SIG-M5 treated with dmso at 0.1 percent for 504 hours (cell line): ENCODE data around the gene NEMF.
"Not testable (repeated sequence)": the region's sequence is repeated elsewhere in the genome, so short reads cannot be mapped to it uniquely, and the experiment has no call there.

ENCODE experiments used
- DNase-seq: peaks from one replicate; lab custom pipeline; 2025; ENCODE audit not compliant: unreplicated experiment; lab: John Stamatoyannopoulos, UW

Gene NEMF

DNA sequence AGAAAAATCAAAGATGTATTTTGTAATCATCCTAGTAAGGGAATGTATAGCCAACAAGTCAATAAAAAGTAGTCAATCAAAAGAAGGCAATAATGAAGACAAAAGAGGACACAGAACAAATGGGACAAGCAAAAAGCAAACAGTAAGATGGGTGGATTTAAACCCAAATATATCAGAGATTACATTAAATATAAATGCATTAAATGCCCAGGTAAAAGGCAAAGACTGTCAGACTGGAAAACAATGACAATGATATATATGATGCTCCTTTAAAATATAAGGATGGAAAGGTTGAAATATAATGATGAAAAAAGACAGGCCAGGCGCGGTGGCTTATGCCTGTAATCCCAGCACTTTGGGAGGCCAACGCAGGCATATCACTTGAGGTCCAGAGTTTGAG, 35.7 kb downstream of the NEMF start:
- DNase-seq, result no peak

DNA sequence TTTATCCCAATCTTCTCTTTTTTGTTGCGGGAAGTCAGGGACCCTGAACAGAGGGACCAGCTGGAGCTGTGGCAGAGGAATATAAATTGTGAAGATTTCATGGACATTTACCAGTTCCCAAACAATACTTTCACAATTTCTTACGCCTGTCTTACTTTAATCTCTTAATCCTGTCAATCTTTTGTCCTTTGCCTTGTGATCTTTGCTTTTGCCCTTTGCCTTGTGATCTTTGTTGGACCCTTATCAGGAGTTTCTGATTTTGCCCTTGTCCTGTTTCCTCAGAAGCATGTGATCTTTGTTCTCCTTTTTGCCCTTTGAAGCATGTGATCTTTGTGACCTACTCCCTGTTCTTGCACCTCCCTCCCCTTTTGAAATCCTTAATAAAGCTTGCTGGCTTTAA, 36.5 kb downstream of the NEMF start:
- not testable (repeated sequence) for DNase-seq

- no peak for DNase-seq
These were observed 43.8 kb downstream of the NEMF start for GRCh38 chr14:49808780-49809179.

DNA sequence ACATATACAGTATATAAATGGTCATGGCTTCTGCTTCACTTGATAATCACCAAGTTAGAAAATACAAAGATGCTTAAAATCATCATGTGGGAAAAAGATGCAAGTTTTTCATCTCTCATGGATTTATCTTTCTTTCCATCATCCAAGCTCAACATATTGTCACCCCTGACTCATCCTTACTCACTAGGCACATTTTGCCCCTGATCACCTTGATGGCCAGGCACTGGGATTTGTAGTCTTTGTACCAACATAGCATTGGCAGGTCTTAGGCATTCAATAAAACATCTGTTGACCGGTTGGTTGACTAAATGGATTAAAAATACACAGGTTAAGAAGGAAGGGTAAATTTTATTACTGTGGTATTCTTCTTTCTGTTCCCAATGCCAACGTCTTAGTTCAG, 56.6 kb downstream of the NEMF start:
- no peak for DNase-seq

DNA sequence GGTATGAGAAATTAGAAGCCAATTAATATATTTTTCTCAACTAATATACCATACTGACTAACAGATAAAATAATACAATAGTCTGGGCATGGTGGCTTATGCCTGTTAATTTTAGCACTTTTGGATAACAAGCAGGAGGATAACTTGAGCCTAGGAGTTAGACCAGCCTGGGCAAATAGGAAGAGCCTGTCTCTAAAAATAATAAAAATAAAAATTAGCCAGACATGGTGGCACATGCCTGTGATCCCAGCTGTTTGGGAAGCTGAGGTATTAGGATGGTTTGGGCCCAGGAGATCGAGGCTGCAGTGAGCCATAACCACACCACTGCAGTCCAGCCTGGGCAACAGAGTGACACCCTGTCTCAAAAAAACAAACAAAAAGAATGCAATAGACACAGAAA, 60.0 kb downstream of the NEMF start:
- DNase-seq, result no peak

DNA sequence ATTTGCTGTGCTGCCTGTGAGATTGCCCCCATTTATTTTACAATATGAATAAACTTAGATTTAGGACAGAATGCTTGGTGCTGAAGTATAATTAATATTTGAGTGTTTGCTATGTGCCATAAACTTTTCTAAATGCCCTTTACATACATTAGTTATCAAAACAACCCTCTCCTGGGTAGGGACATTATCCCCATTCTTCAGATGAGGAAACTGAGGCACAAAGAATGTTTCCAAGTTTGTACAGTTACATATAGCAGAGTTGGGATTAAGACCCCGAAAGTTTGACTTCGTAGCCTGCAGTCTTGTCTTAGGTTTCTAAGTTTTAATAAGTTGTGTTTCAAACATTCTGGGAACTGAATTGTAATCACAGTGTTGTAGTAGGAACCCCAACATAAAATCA, 66.3 kb downstream of the NEMF start:
- DNase-seq, result no peak

DNA sequence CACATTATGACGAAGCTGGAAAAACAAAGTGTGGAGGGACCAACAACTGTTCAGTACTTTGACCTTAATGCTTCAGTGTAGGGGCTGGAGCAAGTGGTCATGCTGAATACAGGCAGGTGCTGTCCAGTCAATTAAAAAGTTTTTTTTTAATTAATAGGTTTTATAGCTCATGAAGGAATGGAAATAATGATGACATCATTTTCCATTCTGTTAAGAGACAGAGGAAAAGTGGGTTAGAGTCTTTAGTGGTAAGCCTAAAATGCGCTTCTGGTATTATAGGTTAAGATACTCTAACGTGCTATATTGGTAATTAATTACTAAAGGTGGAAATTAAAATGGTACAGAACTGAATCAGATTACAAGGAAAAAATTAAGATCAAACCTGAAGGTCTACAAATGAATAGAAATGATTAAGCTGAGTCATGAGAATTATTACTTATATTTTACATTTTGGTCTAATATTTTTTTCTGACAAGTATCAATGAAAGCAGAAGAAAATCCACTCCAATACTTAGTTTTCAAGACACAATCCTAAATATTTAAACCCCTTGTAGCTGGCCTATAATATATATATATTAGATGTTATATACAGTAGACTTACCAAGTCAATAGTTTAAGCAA, 69.1 kb downstream of the NEMF start:
- DNase-seq, result no peak

GRCh38 chr14:49781040-49781439, 71.5 kb downstream of the NEMF start:
- not testable (repeated sequence) for DNase-seq

GRCh38 chr14:49778421-49778820, 74.2 kb downstream of the NEMF start:
- DNase-seq, result no peak

- no peak for DNase-seq
These were observed 78.5 kb downstream of the NEMF start for GRCh38 chr14:49774106-49774505.

DNA sequence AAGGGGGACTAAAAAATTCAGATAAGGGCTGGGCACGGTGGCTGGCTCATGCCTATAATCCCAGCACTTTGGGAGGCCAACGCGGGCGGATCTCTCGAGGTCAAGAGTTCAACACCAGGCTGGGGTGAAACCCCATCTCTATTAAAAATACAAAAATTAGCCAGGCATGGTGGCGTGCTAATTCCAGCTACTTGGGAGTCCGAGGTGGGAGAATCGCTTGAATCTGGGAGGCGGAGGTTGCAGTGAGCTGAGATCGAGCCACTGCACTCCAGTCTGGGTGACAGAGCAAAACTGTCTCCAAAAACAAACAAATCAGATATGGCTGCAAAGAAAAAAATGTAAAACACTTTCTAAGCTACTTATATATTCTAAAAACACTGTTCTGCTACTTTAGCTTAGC, 80.9 kb downstream of the NEMF start:
- DNase-seq, result not testable (repeated sequence)

DNA sequence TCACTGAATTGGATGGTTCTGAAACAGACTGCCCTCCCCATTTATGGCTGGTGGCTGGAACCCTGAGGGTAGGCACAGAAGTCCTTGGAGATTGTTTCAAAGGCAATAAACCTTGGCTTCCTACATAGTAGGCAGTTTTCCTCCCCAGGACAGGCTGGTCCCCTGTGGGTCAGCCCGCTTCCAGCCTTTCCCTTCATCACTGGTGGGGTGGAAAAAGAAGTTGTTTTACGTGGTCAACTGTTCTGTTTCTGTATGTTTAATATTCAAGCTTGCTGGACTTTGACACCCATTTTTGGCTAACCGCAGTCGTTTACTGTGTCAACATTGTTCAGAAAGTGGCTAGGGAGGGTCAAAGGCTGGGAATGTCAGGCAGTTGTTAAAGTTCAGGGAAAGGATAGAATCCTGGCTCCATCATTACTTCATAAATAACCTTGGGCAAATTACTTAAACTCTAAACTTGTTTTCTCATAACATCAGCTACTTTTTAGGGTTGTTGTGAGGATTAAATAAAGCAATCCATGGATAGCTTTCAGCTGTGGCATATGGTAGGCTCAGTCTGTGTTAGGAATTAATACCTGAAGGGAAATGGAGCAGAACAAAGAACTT, 82.3 kb downstream of the NEMF start:
- DNase-seq, result peak; percentile 25

DNA sequence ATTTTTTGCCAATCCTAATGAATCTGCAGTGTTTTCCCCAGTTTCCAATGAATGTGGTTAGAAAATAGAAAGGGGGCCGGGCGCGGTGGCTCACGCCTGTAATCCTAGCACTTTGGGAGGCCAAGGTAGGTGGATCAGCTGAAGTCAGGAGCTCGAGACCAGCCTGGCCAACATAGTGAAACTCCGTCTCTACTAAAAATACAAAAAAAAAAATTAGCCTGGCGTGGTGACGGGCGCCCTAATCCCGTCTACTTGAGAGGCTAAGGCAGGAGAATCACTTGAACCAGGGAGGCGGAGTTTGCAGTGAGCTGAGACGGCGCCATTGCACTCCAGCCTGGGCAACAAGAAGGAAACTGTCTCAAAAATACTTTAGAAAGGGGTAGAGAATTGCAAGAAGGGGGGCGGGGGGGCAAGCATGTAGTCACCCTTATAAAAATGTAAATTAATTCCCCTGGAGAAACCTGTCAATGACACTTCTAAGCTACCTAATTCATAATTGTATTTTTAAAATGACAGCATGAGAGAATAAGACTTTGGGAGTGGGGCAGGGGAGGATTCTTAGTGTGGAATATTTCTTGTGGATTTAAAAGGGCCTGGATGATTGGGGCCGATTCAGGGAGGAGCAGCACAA, 82.9 kb downstream of the NEMF start:
- no peak for DNase-seq

DNA sequence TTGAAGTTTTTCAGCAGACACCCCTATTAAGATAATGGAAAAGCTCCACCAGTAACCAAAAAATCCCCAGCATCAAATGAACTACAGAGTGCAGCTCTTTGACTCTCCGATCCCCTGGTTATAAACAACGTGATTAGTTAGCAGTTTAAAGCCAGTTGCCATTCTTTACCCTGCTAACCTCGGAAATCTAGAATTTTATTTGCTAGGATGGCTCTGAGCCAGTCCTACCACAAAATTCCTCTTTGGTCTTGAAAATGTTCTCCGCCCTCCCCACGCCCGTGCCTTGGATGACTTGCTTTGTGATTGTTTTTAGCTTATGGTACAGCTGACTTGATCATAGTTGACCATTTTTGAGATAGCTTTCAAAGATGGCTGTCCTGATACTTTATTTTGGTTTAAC, 83.4 kb downstream of the NEMF start:
- no peak for DNase-seq

GRCh38 chr14:49768301-49769121, 84.1 kb downstream of the NEMF start:
- peak; percentile 48 for DNase-seq

DNA sequence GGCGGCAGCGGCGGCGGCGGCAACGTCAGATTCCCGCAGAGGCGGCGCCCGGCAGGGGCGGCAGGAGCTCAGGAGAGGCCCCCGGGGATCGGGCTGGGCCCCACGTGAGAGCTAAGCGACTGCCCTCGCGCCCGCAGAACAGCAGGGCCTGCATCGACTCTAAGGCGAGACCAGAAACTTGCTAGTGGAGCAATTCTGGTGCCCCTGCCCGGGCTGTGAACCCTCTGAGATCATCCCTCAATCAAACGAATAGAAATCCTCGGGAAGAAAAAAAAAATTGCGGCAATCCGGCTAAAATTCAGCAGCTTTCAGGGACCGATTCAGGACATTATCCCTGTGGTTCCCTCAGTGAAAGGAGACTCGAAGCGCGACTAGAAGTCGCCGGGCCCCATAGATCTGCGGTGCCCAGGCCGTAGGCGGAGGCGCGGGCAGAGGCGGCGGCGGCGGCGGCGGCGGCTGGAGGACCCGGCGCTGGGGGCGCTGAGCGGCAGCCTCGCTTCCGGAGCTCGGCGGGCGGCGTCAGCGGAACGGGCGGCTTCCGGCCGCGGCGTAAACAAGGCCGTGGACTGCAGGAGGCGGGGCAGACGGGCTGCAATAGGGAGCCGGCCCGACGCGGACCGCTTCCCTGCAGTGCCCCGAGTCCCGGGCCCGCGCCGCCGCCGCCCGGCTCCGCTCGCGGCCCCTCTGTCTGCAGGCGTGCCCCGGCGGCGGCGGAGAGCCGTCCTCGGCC, 84.9 kb downstream of the NEMF start, which contains the start of gene KLHDC2:
Gene KLHDC2, plus strand, starts transcription at position 583 of the 730 bp plus-strand sequence. CDS start 316 bp downstream, outside the sequence.
- peak; percentile 82 for DNase-seq

GRCh38 chr14:49767270-49767570, 85.4 kb downstream of the NEMF start:
- DNase-seq, result no peak

- no peak for DNase-seq
These were observed 85.7 kb downstream of the NEMF start for GRCh38 chr14:49766839-49767238.

DNA sequence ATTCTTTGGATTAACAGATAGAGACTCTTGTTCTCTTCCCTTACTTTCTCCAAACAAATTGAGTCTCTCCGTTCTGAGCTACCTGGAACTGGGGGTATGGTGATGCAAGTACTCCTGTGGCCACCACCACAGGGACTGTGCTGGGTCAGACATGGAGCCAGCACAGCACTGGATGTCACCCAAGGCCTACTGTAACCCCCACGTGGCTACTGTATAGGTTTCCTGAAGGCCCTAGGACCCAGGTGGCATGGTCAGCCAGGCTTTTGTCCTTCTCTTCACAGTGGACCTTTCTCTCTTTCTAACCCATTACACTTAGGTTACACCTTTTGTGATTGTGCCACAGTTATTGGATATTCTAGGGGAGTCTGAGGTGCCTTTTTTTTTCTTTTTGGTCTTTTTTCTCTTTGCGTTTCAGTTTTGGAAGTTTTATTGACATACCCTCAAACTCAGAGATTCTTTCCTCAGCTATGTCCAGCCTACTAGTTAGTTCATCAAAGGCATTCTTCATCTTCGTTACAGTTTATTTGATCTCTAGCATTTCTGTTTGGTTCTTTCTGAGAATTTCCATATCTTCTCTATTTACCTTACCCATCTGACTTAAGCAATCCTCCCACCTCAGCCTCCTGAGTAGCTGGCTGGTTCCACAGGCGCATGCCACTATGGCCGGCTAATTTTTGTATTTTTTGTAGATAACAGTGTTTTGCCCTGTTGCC, 90.6 kb downstream of the NEMF start:
- no peak for DNase-seq

GRCh38 chr14:49755378-49755777, 97.2 kb downstream of the NEMF start:
- no peak for DNase-seq
